ENCODE results near the gene SCAPER.
"Not testable (repeated sequence)": the region's sequence is repeated elsewhere in the genome, so short reads cannot be mapped to it uniquely, and the experiment has no call there.

The SCAPER gene

GRCh38 chr15:76756381-76756780 lies 148.8 kb downstream of the SCAPER start:
- TF ChIP-seq CTCF (IDR thresholded peaks at IDR 0.05; ENCODE audit: low read length, missing control alignments), result no peak
- no peak overlapping the region for H3K4me3 ChIP-seq (replicated peaks; ENCODE audit: low read depth, low read length)
- DNase-seq (ENCODE audit: low read depth), result peak; percentile 68

- no peak for DNase-seq (ENCODE audit: low read depth)
- no peak for TF ChIP-seq CTCF (IDR thresholded peaks at IDR 0.05; ENCODE audit: low read length, missing control alignments)
- no peak overlapping the region for H3K4me3 ChIP-seq (replicated peaks; ENCODE audit: low read depth, low read length)
Observed at GRCh38 chr15:76753771-76754170, 151.4 kb downstream of the SCAPER start.

GRCh38 chr15:76753131-76753530 lies 152.0 kb downstream of the SCAPER start:
- TF ChIP-seq CTCF (IDR thresholded peaks at IDR 0.05; ENCODE audit: low read length, missing control alignments), result no peak
- no peak overlapping the region for H3K4me3 ChIP-seq (replicated peaks; ENCODE audit: low read depth, low read length)
- DNase-seq (ENCODE audit: low read depth), result no peak

GRCh38 chr15:76752549-76752948 lies 152.6 kb downstream of the SCAPER start:
- TF ChIP-seq CTCF (IDR thresholded peaks at IDR 0.05; ENCODE audit: low read length, missing control alignments), result no peak
- H3K4me3 ChIP-seq (replicated peaks; ENCODE audit: low read depth, low read length), result no peak overlapping the region
- no peak for DNase-seq (ENCODE audit: low read depth)

GRCh38 chr15:76737573-76737972 lies 167.6 kb downstream of the SCAPER start:
- no peak overlapping the region for H3K4me3 ChIP-seq (replicated peaks; ENCODE audit: low read depth, low read length)
- no peak for TF ChIP-seq CTCF (IDR thresholded peaks at IDR 0.05; ENCODE audit: low read length, missing control alignments)
- DNase-seq (ENCODE audit: low read depth), result no peak

- TF ChIP-seq CTCF (IDR thresholded peaks at IDR 0.05; ENCODE audit: low read length, missing control alignments), result peak; percentile 11
- DNase-seq (ENCODE audit: low read depth), result peak; percentile 4
Observed at GRCh38 chr15:76732321-76732720, 172.8 kb downstream of the SCAPER start.

GRCh38 chr15:76730262-76730661 lies 174.9 kb downstream of the SCAPER start:
- H3K4me3 ChIP-seq (replicated peaks; ENCODE audit: low read depth, low read length), result no peak overlapping the region
- TF ChIP-seq CTCF (IDR thresholded peaks at IDR 0.05; ENCODE audit: low read length, missing control alignments), result no peak
- peak; percentile 7 for DNase-seq (ENCODE audit: low read depth)

More at GRCh38 chr15:76732321-76732720, 172.8 kb downstream of the SCAPER start:
- not testable (repeated sequence) for H3K4me3 ChIP-seq (replicated peaks; ENCODE audit: low read depth, low read length)

Data from fibroblast of pulmonary artery (primary cell).